Measurements from ENCODE around the gene THOP1.

THOP1 gene

GRCh38 chr19:2785244-2785997 lies at the start of gene THOP1:
Gene THOP1 (plus strand): TSS chr19:2785503. CDS start chr19:2785663, 160 bp downstream.
- DNase-seq = peak; percentile 100

GRCh38 chr19:2736550-2737190 lies 48.6 kb upstream of the THOP1 start:
- no peak for DNase-seq

- peak; percentile 100 for DNase-seq
Observed at GRCh38 chr19:2739602-2740313, 45.5 kb upstream of the THOP1 start, which contains the start of gene SLC39A3. Gene SLC39A3 (minus strand): TSS chr19:2740017. CDS start chr19:2737257, 2,760 bp downstream.

- no peak for DNase-seq
Observed at GRCh38 chr19:2740314-2740656, 45.0 kb upstream of the THOP1 start.

GRCh38 chr19:2743099-2743498 lies 42.2 kb upstream of the THOP1 start:
- DNase-seq = no peak

- no peak for DNase-seq
Observed at GRCh38 chr19:2744113-2744512, 41.2 kb upstream of the THOP1 start.

GRCh38 chr19:2747349-2747748 lies 38.0 kb upstream of the THOP1 start:
- DNase-seq = no peak

GRCh38 chr19:2750808-2751437 lies 34.4 kb upstream of the THOP1 start:
- no peak for DNase-seq

- DNase-seq = no peak
Observed at GRCh38 chr19:2751438-2751830, 33.9 kb upstream of the THOP1 start.

GRCh38 chr19:2754659-2755447 lies 30.4 kb upstream of the THOP1 start:
- no peak for DNase-seq

- no peak for DNase-seq
Observed at GRCh38 chr19:2755448-2755705, 29.9 kb upstream of the THOP1 start.

GRCh38 chr19:2755811-2756210 lies 29.5 kb upstream of the THOP1 start:
- DNase-seq = no peak

- DNase-seq = no peak
Observed at GRCh38 chr19:2756477-2756876, 28.8 kb upstream of the THOP1 start.

- no peak for DNase-seq
Observed at GRCh38 chr19:2756921-2757881, 28.1 kb upstream of the THOP1 start.

GRCh38 chr19:2758601-2759313 lies 26.5 kb upstream of the THOP1 start:
- no peak for DNase-seq

- DNase-seq = no peak
Observed at GRCh38 chr19:2759362-2759761, 25.9 kb upstream of the THOP1 start.

- no peak for DNase-seq
Observed at GRCh38 chr19:2759965-2760364, 25.3 kb upstream of the THOP1 start.

GRCh38 chr19:2761309-2761677 lies 24.0 kb upstream of the THOP1 start:
- no peak for DNase-seq

GRCh38 chr19:2761876-2762782 lies 23.2 kb upstream of the THOP1 start:
- DNase-seq = no peak

Measured in activated CD4-positive, alpha-beta T cell treated with anti-CD3 and anti-CD28 coated beads for 48 hours (primary cell).